Measurements from ENCODE around the gene NID1.

DNA sequence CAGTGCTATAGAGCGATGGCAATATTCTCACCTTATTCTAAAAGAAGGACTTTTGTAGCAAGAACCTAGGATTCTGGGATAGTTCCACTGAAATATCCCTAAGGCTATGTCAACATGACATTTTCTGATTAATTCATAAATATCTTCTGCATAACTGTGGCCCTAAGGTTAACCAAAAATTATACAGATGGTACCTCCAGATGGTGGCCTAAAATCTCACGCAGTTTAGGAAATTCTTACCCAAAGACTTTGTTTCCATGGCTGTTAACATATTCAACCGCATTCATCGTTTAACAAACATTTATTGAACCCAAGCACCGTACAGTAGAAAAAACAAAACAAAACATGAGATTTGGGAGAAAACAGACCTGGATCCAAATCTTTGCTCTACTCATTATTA lies 19.1 kb downstream of the NID1 start:
- no peak for TF ChIP-seq CTCF (IDR thresholded peaks at IDR 0.05; ENCODE audit: low read depth, low read length)
- no peak for TF ChIP-seq POLR2A (IDR thresholded peaks at IDR 0.05; ENCODE audit: extremely low read depth, insufficient read length)
- TF ChIP-seq MAX (IDR thresholded peaks at IDR 0.05; ENCODE audit: low read depth, low read length), result no peak
- no peak for TF ChIP-seq MYC (IDR thresholded peaks at IDR 0.05; ENCODE audit: low read depth, low read length)
